AG09309 (cell line): Measurements from ENCODE around the gene NPB.

ENCODE experiments used
- DNase-seq: peaks from one replicate; pipeline ENCODE4 v3.0.0-alpha.2; 2010; ENCODE audit warnings: low read depth
- H3K4me3 ChIP-seq: 2 replicates; pipeline ENCODE4 v1.5.1; 2011; ENCODE audit warnings: mild to moderate bottlenecking, low read depth, low read length, moderate library complexity; ENCODE audit not compliant: control insufficient read depth
- TF ChIP-seq, protein P1 (sequence below): IDR thresholded peaks from 2 replicates; pipeline ENCODE4 v1.5.1; 2011; ENCODE audit warnings: mild to moderate bottlenecking, low read depth, low read length, inconsistent platforms; ENCODE audit not compliant: insufficient read depth, control insufficient read depth; ENCODE audit errors: missing control alignments

The NPB gene

DNA sequence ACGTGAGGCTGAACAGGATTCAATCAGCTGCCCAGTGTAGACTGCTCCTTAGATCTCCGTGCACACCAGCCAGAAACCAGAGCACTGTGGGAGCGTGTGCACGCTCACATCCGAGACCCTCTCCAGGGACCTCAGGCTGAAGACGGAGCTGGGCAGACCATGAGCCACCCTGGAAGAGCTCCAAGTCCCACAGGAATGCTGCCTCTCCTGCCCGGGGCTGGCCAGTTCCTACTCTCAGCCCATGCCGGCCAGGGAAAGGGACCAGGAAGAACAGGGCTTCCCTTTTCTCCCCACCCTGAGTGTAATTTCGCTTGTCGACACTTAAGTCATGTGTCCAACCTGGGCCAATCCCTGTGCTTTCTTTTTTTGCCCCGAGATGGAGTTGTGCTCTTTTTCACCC is 17.5 kb upstream of the NPB start:
- no peak for DNase-seq
- TF ChIP-seq, protein P1, sequence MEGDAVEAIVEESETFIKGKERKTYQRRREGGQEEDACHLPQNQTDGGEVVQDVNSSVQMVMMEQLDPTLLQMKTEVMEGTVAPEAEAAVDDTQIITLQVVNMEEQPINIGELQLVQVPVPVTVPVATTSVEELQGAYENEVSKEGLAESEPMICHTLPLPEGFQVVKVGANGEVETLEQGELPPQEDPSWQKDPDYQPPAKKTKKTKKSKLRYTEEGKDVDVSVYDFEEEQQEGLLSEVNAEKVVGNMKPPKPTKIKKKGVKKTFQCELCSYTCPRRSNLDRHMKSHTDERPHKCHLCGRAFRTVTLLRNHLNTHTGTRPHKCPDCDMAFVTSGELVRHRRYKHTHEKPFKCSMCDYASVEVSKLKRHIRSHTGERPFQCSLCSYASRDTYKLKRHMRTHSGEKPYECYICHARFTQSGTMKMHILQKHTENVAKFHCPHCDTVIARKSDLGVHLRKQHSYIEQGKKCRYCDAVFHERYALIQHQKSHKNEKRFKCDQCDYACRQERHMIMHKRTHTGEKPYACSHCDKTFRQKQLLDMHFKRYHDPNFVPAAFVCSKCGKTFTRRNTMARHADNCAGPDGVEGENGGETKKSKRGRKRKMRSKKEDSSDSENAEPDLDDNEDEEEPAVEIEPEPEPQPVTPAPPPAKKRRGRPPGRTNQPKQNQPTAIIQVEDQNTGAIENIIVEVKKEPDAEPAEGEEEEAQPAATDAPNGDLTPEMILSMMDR, result no peak
- H3K4me3 ChIP-seq, result no peak overlapping the region

DNA sequence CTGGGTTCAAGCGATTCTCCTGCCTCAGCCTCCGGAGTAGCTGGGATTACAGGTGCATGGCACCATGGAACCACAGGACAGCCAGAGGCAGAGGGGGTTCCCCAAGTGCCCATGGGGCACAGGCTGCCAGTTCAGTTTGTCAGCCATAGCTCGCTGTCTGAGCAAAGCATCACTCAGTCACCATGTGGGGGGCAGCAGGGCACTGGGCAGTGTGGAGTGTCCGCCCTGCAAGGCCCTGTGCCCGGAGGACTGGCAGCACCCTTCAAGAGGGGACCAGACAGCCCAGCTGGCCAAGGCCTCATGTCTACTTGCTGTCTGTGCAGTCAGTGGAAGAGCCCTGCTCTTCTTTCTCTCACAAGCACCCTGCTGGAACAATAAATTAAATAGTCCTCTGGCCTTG is 17.1 kb upstream of the NPB start:
- DNase-seq, result no peak
- TF ChIP-seq, protein P1, result no peak
- no peak overlapping the region for H3K4me3 ChIP-seq

DNA sequence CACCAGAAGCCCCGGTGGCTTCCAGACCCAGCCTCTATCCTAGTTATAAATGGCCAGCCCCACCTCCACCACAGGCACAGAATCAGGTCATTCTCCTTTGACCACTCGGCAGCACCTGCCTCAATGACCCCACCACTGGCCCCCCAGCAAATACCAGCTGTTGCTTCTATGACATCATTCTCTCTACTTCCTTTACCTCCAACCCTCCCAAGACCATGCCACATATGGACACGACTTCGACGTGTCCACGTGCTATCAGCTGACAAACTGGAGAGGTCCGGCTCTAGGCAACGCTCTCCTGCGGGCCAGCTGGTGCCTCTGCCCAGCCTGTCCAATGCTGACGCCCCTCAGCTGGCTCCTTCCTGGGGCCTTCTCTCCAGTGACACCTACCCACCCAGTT is 16.6 kb upstream of the NPB start:
- DNase-seq, result no peak

DNA sequence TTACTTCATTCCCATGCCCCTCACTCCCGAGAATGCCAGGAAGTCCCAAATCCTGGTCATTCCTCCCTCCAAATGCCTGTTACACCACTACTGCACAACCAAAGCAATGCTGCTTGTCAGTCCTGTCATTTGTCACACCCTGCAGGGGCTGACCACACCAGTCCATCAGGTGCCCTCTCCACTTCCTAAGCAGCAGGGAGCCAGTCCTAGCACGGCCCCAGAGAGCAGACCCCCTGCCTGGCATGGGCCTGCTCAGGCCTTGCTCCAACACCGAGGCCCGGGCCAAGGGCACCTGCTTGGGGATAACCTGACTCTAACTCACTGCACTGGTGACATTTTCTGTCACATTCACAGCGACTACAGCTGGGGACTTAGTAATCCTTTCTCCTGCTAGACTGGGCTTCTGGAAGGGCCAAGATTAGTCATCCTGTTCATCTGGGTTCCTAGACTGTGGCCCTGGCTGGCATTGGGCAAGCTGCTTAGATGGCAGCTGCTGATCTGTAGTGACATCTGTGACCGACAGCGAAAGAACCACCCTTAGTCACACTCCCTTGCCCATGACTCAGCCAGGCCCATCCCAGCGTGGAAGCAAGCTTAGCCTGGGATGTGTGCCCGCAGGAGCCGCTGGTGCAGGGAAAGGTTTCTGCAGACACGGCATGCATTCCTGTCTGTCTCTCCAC is 16.0 kb upstream of the NPB start:
- H3K4me3 ChIP-seq, result no peak overlapping the region

More for the DNA sequence above, 16.6 kb upstream of the NPB start:
- H3K4me3 ChIP-seq, result no peak overlapping the region
- TF ChIP-seq, protein P1, result no peak

DNA sequence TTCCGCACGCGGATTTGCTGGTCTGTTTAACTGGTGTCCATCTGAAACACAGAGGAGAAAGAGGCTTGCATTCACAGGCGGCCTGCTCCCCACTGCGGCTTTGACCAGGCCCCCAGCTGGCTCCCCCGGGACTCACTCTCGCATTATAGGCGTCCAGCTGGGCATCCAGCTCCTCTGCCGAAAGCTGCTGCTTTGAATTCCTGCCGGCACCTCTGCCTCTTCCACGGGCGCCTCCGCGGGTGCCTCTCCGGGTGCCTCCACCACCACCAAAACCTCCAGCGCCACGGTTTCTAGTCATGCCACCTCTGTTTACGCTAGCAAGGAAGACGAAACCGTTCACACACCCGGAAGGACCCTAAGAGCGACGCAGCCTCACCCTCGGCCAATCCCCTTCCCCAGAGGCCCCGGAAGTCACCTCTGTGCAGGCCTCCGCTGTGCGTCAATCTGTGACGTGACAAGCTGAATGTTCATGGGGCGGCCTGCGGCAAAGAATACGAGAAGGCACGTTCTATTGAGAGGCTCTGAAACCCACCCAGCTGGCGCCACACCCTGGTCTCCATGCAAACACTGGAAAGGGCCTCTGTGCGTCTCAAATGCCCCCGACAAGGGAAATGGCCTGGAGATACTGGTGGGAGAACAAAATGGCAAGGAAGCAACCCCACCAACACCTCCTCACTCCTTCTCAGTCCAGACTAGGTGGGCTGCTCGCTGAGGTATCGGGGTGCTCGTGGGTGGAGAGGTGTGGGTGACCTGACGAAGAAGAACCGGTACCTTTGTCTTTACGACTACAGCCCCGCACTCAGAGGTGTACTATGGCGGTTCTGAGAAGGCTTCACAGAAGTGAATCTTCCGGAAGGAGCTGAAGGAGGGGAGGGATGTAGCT is 13.7 kb upstream of the NPB start:
- TF ChIP-seq, protein P1, result no peak
- no peak for DNase-seq
- no peak overlapping the region for H3K4me3 ChIP-seq

More for the DNA sequence above, 16.0 kb upstream of the NPB start:
- TF ChIP-seq, protein P1, result no peak
- no peak for DNase-seq

DNA sequence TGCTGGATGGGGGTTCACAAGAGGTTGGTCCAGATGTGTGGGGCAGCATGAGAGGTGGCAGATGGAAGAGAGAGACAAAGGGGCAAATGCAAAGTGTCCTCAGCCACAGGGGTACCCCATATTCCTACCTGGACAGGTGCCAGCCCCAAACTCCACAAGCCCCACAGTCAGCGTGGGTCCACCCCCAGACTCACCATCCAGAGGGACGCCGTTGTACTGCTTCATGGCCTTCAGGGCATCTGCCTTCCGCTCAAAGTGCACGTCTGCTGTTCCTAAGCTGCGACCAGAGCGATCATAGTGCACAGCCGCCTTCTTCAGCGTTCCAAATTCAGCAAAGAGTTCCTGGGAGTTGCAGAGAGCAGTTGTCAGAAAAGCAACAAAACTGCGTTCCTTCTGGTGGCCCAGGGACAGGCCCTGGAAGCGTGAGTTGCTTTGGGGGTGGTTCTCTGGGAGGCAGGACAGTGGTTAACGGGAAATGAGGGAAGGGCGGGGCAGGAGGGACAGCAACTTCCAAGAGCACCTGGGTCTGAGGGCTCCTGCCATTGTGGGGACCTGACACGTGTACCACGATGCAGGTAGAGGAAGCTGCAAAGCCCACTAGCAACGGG is 12.9 kb upstream of the NPB start:
- TF ChIP-seq, protein P1, result no peak
- H3K4me3 ChIP-seq, result no peak overlapping the region
- DNase-seq, result no peak
